PC-3 (cell line): Measurements from ENCODE around the gene SELENOV. TPM values are rescaled to one million over a fixed set of nuclear protein-coding genes. Genes with fewer than 3 reads are reported as not detected.

Source experiments
- ATAC-seq: fragments of 200-7000 bp; cut with Tn5 transposase; 2 replicates; pipeline ENCODE4 v1.9.1; 2020; ENCODE audit warnings: mild to moderate bottlenecking, moderate library complexity
- BruUV-seq: library from RNA; stranded (reverse); fragments of 400-500 nt; replicated peaks from 2 replicates; lab custom pipeline; 2021; lab: Mats Ljungman, UMichigan
- CTCF ChIA-PET: fragments of 300-600 bp; sonication (Branson Sonifier 250); formaldehyde crosslinking; loops from one replicate; lab custom pipeline; 2022; ENCODE audit warnings: antibody characterized with exemption; lab: Charles Lee
- POLR2A ChIA-PET: fragments of 300-600 bp; sonication (Branson Sonifier 250); formaldehyde crosslinking; loops from one replicate; lab custom pipeline; 2022; ENCODE audit warnings: antibody characterized with exemption; ENCODE audit not compliant: unreplicated experiment; lab: Charles Lee
- DNase-seq: peaks from one replicate; pipeline ENCODE4 v3.0.0-alpha.2; 2015
- H2AFZ ChIP-seq: fragments of 300-600 bp; sonication (generic); 2 replicates; pipeline ENCODE4 v1.6.0; 2016; ENCODE audit warnings: antibody characterized with exemption, low read length
- H3F3A ChIP-seq: fragments of 300-600 bp; sonication (generic); one replicate; pipeline ENCODE4 v1.6.0; 2017; ENCODE audit warnings: antibody characterized with exemption, low read length, control low read depth, mild to moderate bottlenecking; ENCODE audit not compliant: unreplicated experiment
- H3K27ac ChIP-seq: fragments of 300-600 bp; sonication (generic); 2 replicates; pipeline ENCODE4 v1.5.1; 2016; ENCODE audit warnings: mild to moderate bottlenecking, low read length
- H3K27me3 ChIP-seq: fragments of 300-600 bp; sonication (generic); 2 replicates; pipeline ENCODE4 v1.6.1; 2016; ENCODE audit warnings: low read length, mixed read lengths
- H3K36me3 ChIP-seq: fragments of 300-600 bp; sonication (generic); 2 replicates; pipeline ENCODE4 v1.6.1; 2016; ENCODE audit warnings: low read depth, mixed run types, low read length, mixed read lengths
- H3K4me1 ChIP-seq: fragments of 300-600 bp; sonication (generic); 2 replicates; pipeline ENCODE4 v1.5.1; 2016; ENCODE audit warnings: low read length; ENCODE audit not compliant: insufficient read depth
- H3K4me2 ChIP-seq: fragments of 300-600 bp; sonication (generic); 2 replicates; pipeline ENCODE4 v1.6.0; 2016; ENCODE audit warnings: low read length
- H3K4me3 ChIP-seq: fragments of 300-600 bp; sonication (generic); 2 replicates; pipeline ENCODE4 v1.5.1; 2016; ENCODE audit warnings: mild to moderate bottlenecking, low read length, mixed read lengths
- H3K79me2 ChIP-seq: fragments of 300-600 bp; sonication (generic); 2 replicates; pipeline ENCODE4 v1.6.1; 2017; ENCODE audit warnings: low read length, mixed read lengths
- H3K9ac ChIP-seq: fragments of 300-600 bp; sonication (generic); 2 replicates; pipeline ENCODE4 v1.6.0; 2016; ENCODE audit warnings: mild to moderate bottlenecking, low read length
- H3K9me2 ChIP-seq: fragments of 300-600 bp; sonication (generic); replicated peaks from 2 replicates; pipeline ENCODE4 v1.6.1; 2016; ENCODE audit warnings: mixed run types, low read length, mixed read lengths
- H3K9me3 ChIP-seq: fragments of 300-600 bp; sonication (generic); 2 replicates; pipeline ENCODE4 v1.6.1; 2016; ENCODE audit warnings: low read length, mixed read lengths
- H4K20me1 ChIP-seq: fragments of 300-600 bp; sonication (generic); 2 replicates; pipeline ENCODE4 v1.6.1; 2016; ENCODE audit warnings: low read length, mixed read lengths
- EZH2 ChIP-seq: fragments of 300-600 bp; sonication (generic); IDR thresholded peaks from one replicate; pipeline ENCODE4 v1.6.1; 2017; ENCODE audit warnings: antibody characterized with exemption, mild to moderate bottlenecking, low read length; ENCODE audit not compliant: unreplicated experiment
- EZH2phosphoT487 ChIP-seq: fragments of 300-600 bp; sonication (generic); IDR thresholded peaks from 2 replicates; pipeline ENCODE4 v1.6.1; 2018; ENCODE audit warnings: mild to moderate bottlenecking, antibody characterized with exemption, low read length, borderline replicate concordance
- intact Hi-C: fragments of 100-400 bp; cut with micrococcal nuclease; formaldehyde crosslinking; loops from 2 replicates; pipeline ENCODE4 v1.9.0; 2023
- total RNA-seq: library from RNA; depleted of rRNA; stranded (reverse); fragments of >200 nt; gene quantifications from 2 replicates; pipeline ENCODE4 v1.2.3, GENCODE V29; 2014
- TF ChIP-seq, protein P1 (sequence below): fragments of 300-600 bp; sonication (generic); conservative IDR thresholded peaks from 2 replicates; pipeline ENCODE4 v1.5.1; 2017; ENCODE audit warnings: antibody characterized with exemption, low read depth, mild to moderate bottlenecking, low read length

SELENOV gene
- total RNA-seq, 1 experiment from 2014 or later: not detected

GRCh38 chr19:39501340-39501739 is 13.6 kb upstream of the SELENOV start:
- intact Hi-C loops: no loop called here
- no peaks in the 10 kb centered on the region for H3K79me2 ChIP-seq
- H4K20me1 ChIP-seq: no peaks in the 10 kb centered on the region
- H3K4me1 ChIP-seq: peaks cover 7% of the 10 kb centered on the region
- DNase-seq: no peak
- no peaks in the 10 kb centered on the region for H3K36me3 ChIP-seq
- no peaks in the 10 kb centered on the region for H3K9me3 ChIP-seq
- H3K4me2 ChIP-seq: no peak overlapping the region
- no TSS peak for BruUV-seq
- no peak overlapping the region for H3K4me3 ChIP-seq
- ChIA-PET CTCF (no interaction called here), POLR2A (no interaction called here)
- H3K27me3 ChIP-seq: no peaks in the 10 kb centered on the region
- no peak overlapping the region for H3K27ac ChIP-seq
- H3K9ac ChIP-seq: no peak overlapping the region
- TF ChIP-seq, protein P1, sequence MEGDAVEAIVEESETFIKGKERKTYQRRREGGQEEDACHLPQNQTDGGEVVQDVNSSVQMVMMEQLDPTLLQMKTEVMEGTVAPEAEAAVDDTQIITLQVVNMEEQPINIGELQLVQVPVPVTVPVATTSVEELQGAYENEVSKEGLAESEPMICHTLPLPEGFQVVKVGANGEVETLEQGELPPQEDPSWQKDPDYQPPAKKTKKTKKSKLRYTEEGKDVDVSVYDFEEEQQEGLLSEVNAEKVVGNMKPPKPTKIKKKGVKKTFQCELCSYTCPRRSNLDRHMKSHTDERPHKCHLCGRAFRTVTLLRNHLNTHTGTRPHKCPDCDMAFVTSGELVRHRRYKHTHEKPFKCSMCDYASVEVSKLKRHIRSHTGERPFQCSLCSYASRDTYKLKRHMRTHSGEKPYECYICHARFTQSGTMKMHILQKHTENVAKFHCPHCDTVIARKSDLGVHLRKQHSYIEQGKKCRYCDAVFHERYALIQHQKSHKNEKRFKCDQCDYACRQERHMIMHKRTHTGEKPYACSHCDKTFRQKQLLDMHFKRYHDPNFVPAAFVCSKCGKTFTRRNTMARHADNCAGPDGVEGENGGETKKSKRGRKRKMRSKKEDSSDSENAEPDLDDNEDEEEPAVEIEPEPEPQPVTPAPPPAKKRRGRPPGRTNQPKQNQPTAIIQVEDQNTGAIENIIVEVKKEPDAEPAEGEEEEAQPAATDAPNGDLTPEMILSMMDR: no peak
- TF ChIP-seq EZH2: no peak
- TF ChIP-seq EZH2phosphoT487: no peak
- H2AFZ ChIP-seq: no peak overlapping the region
- ATAC-seq: no peak
- H3K9me2 ChIP-seq: no peaks in the 10 kb centered on the region
- H3F3A ChIP-seq: no peaks in the 10 kb centered on the region

- H3K4me2 ChIP-seq: no peak overlapping the region
- peaks cover 11% of the 10 kb centered on the region for H3K4me1 ChIP-seq
- no peaks in the 10 kb centered on the region for H3K36me3 ChIP-seq
- no peaks in the 10 kb centered on the region for H3K9me2 ChIP-seq
- H3K9ac ChIP-seq: no peak overlapping the region
- no peak overlapping the region for H3K4me3 ChIP-seq
- 0 out of 2 replicates have a peak, but pooled peaks cover 4% of the 10 kb centered on the region for H3K79me2 ChIP-seq
- no peak for ATAC-seq
- TF ChIP-seq EZH2phosphoT487 (no peak), EZH2 (no peak)
- TF ChIP-seq, protein P1: peak; percentile 50
- no peaks in the 10 kb centered on the region for H3K27me3 ChIP-seq
- ChIA-PET POLR2A (no interaction called here), CTCF (interaction anchor here (0.5 kb wide), 1 partner anchor 26 kb away, joined by 4 read pairs; no protein-coding TSS in a partner anchor)
- no peaks in the 10 kb centered on the region for H3K9me3 ChIP-seq
- H3F3A ChIP-seq: no peaks in the 10 kb centered on the region
- H2AFZ ChIP-seq: no peak overlapping the region
- H3K27ac ChIP-seq: no peak overlapping the region
- BruUV-seq: no TSS peak
- no peak for DNase-seq
- intact Hi-C loops: no loop called here
- no peaks in the 10 kb centered on the region for H4K20me1 ChIP-seq
These were observed 12.1 kb upstream of the SELENOV start for GRCh38 chr19:39502640-39503417.

DNA sequence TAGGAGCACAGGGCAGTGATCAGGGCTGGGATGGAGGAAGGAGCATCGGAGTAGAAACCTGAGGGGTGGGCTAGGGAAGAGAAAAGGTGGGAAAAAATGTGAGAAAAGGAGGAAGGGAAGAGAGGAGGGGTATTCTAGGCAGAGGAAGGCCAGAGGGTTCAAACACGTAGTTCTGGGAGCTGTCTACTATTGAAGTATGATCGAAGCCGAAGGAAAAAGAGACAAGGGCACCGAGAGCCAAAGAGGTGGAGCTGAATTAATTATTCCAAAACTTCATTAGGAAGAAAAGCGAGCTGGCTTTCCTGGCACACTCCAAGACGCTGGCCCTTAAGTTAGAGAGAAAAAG is 8.4 kb upstream of the SELENOV start:
- Histone ChIP-seq H3K27ac (no peak overlapping the region), H4K20me1 (no peaks in the 10 kb centered on the region), H3K27me3 (no peaks in the 10 kb centered on the region), H3K4me2 (peak overlapping the region; percentile 90), H3K9ac (no peak overlapping the region), H3K36me3 (no peaks in the 10 kb centered on the region), H3K9me2 (no peaks in the 10 kb centered on the region), H3K9me3 (no peaks in the 10 kb centered on the region), H3K4me3 (peak overlapping the region; percentile 80; the same call in 1 of the 2 replicates), H3K4me1 (peaks cover 9% of the 10 kb centered on the region; the same call in 1 of the 2 replicates), H3K79me2 (0 out of 2 replicates have a peak, but pooled peaks cover 6% of the 10 kb centered on the region), H3F3A (no peaks in the 10 kb centered on the region), H2AFZ (peak overlapping the region; percentile 63)
- DNase-seq (no peak), ATAC-seq (no peak)
- ChIA-PET POLR2A (interaction anchor here (0.6 kb wide), 1 partner anchor 100 kb away, joined by 3 read pairs; the partner anchor contains the start of gene ZFP36), CTCF (interaction anchor here (0.8 kb wide), 1 partner anchor 30 kb away, joined by 3 read pairs; no protein-coding TSS in a partner anchor)
- TF ChIP-seq EZH2phosphoT487: no peak
- no peak for TF ChIP-seq EZH2
- TF ChIP-seq, protein P1: no peak
- intact Hi-C loops: no loop called here
- BruUV-seq: no TSS peak
